GM12878 (cell line): Measurements from ENCODE around the gene ADAMTSL1.

Source experiments
- CBX5 ChIP-seq: sonication (generic); IDR thresholded peaks from 2 replicates; pipeline ENCODE4 v1.6.1; 2016; ENCODE audit warnings: low read depth, moderate library complexity, mild to moderate bottlenecking, inconsistent platforms
- CEBPZ ChIP-seq: fragments of 150-350 bp; IDR thresholded peaks from 2 replicates; pipeline ENCODE4 v1.6.1; 2016; ENCODE audit warnings: low read depth, low read length
- CTCF ChIP-seq, 3 experiments: IDR thresholded peaks in 2 of 3; conservative IDR thresholded peaks in 1 of 3; 2 replicates each; pipeline ENCODE4 v1.5.1; 2011; ENCODE audit warnings: low read depth in 3 of 3, low read length in 3 of 3, mild to moderate bottlenecking in 3 of 3, control low read depth in 2 of 3, moderate library complexity in 2 of 3, inconsistent platforms in 1 of 3, mixed read lengths in 1 of 3; ENCODE audit not compliant: control insufficient read depth in 2 of 3, insufficient read depth in 1 of 3; ENCODE audit errors: extremely low read depth in 1 of 3
- IRF4 ChIP-seq: IDR thresholded peaks from 2 replicates; pipeline ENCODE4 v1.6.1; 2011; ENCODE audit warnings: low read depth, low read length
- RAD21 ChIP-seq: IDR thresholded peaks from 2 replicates; pipeline ENCODE4 v1.6.1; 2011; ENCODE audit warnings: mild to moderate bottlenecking, low read depth, low read length, moderate library complexity; ENCODE audit not compliant: insufficient read depth
- ZNF217 ChIP-seq: fragments of 450-650 bp; IDR thresholded peaks from 2 replicates; pipeline ENCODE4 v1.6.1; 2017; ENCODE audit warnings: antibody characterized with exemption, mild to moderate bottlenecking
- ZNF274 ChIP-seq: IDR thresholded peaks from one replicate; pipeline ENCODE4 v1.8.0; 2011; ENCODE audit not compliant: insufficient read length, insufficient read depth
- ZNF384 ChIP-seq: IDR thresholded peaks from 2 replicates; pipeline ENCODE4 v1.6.1; 2012; ENCODE audit warnings: low read depth, mild to moderate bottlenecking, low read length, improper control_type of control experiment, borderline replicate concordance

- TF ChIP-seq CBX5 = no peak
- TF ChIP-seq ZNF217 = no peak
- no peak for TF ChIP-seq CTCF (IDR thresholded peaks at IDR 0.05 in 2 of 3, conservative IDR thresholded peaks at IDR 0.05 in 1 of 3; ENCODE audit: control insufficient read depth in 2 of 3, extremely low read depth in 1 of 3, insufficient read depth in 1 of 3, low read depth in 3 of 3, low read length in 3 of 3)
- TF ChIP-seq CEBPZ = no peak
- no peak for TF ChIP-seq ZNF384
- TF ChIP-seq ZNF274 = no peak
- TF ChIP-seq IRF4 = no peak
- TF ChIP-seq RAD21 = no peak
Observed at GRCh38 chr9:18438951-18439350, 35.0 kb upstream of the ADAMTSL1 start.
